Measurements from ENCODE around the gene CYBC1.

- TF ChIP-seq MAFK (IDR thresholded peaks at IDR 0.05; ENCODE audit: low read depth, low read length): no peak
- no peak for TF ChIP-seq EP300 (IDR thresholded peaks at IDR 0.05; ENCODE audit: borderline replicate concordance in 1 of 2, low read depth in 2 of 2, low read length in 2 of 2)
- TF ChIP-seq ATF3 (IDR thresholded peaks at IDR 0.05; ENCODE audit: insufficient read depth, low read depth, low read length): no peak
- TF ChIP-seq SRF (IDR thresholded peaks at IDR 0.05; ENCODE audit: low read depth, low read length): no peak
- no peak for TF ChIP-seq JUND (IDR thresholded peaks at IDR 0.05; ENCODE audit: low read length)
- 0 out of 3 replicates have a peak, but pooled peaks of 1 of the 2 experiments have one; percentile 16 for TF ChIP-seq POLR2A (IDR thresholded peaks at IDR 0.05; ENCODE audit: control extremely low read depth in 1 of 2, low read depth in 2 of 2, low read length in 2 of 2)
- TF ChIP-seq RFX5 (IDR thresholded peaks at IDR 0.05; ENCODE audit: borderline replicate concordance, low read depth, low read length): no peak
- TF ChIP-seq CTCF (IDR thresholded peaks at IDR 0.05; ENCODE audit: control extremely low read depth in 1 of 3, insufficient read depth in 1 of 3, low read depth in 1 of 3, low read length in 3 of 3): no peak
- TF ChIP-seq CREB1 (IDR thresholded peaks at IDR 0.05): no peak
These were observed 8.7 kb downstream of the CYBC1 start for GRCh38 chr17:82441691-82442487.

Data from H1 (cell line).